ENCODE data around the gene PHOX2B.
"Not testable (repeated sequence)": the region's sequence is repeated elsewhere in the genome, so short reads cannot be mapped to it uniquely, and the experiment has no call there.

The PHOX2B gene

GRCh38 chr4:41712425-41712824 lies 36.1 kb downstream of the PHOX2B start:
- no peak for DNase-seq (ENCODE audit: low read depth)

- not testable (repeated sequence) for DNase-seq (ENCODE audit: low read depth)
These were observed 36.9 kb downstream of the PHOX2B start for GRCh38 chr4:41711654-41712053.

GRCh38 chr4:41709844-41710481 lies 38.6 kb downstream of the PHOX2B start:
- DNase-seq (ENCODE audit: low read depth) = no peak

- DNase-seq (ENCODE audit: low read depth) = no peak
These were observed 44.7 kb downstream of the PHOX2B start for GRCh38 chr4:41703785-41704184.

GRCh38 chr4:41702770-41703169 lies 45.8 kb downstream of the PHOX2B start:
- DNase-seq (ENCODE audit: low read depth) = no peak

- no peak for DNase-seq (ENCODE audit: low read depth)
These were observed 46.5 kb downstream of the PHOX2B start for GRCh38 chr4:41701983-41702382.

- no peak for DNase-seq (ENCODE audit: low read depth)
These were observed 51.8 kb downstream of the PHOX2B start for GRCh38 chr4:41696763-41697162.

- DNase-seq (ENCODE audit: low read depth) = no peak
These were observed 52.4 kb downstream of the PHOX2B start for GRCh38 chr4:41696131-41696530.

Measured in T follicular helper cell (primary cell).